GM19395 (cell line): Measurements from ENCODE around the gene ABHD17C.

ENCODE experiments used
- ATAC-seq: cut with Tn5 transposase; IDR thresholded peaks from one replicate; pipeline ENCODE4 v1.9.1; 2021; ENCODE audit warnings: mild to moderate bottlenecking, moderate library complexity; ENCODE audit not compliant: unreplicated experiment

The ABHD17C gene

GRCh38 chr15:80689294-80689693 lies 5.8 kb upstream of the ABHD17C start:
- no peak for ATAC-seq

- no peak for ATAC-seq
These were observed 5.4 kb upstream of the ABHD17C start for GRCh38 chr15:80689716-80690115.

GRCh38 chr15:80691575-80691974 lies 3.5 kb upstream of the ABHD17C start:
- no peak for ATAC-seq

GRCh38 chr15:80693682-80694610 lies 1.2 kb upstream of the ABHD17C start:
- no peak for ATAC-seq

GRCh38 chr15:80694611-80695098 lies 455 bp upstream of the ABHD17C start:
- ATAC-seq, result peak; percentile 35

GRCh38 chr15:80695911-80696661 lies 976 bp downstream of the ABHD17C start:
- ATAC-seq, result no peak

- no peak for ATAC-seq
These were observed 2.1 kb downstream of the ABHD17C start for GRCh38 chr15:80697075-80697685.

- ATAC-seq, result no peak
These were observed 3.6 kb downstream of the ABHD17C start for GRCh38 chr15:80698676-80699075.

GRCh38 chr15:80699981-80700380 lies 4.9 kb downstream of the ABHD17C start:
- no peak for ATAC-seq

GRCh38 chr15:80701676-80702311 lies 6.7 kb downstream of the ABHD17C start:
- ATAC-seq, result no peak

GRCh38 chr15:80703081-80703480 lies 8.0 kb downstream of the ABHD17C start:
- no peak for ATAC-seq

GRCh38 chr15:80703965-80704364 lies 8.9 kb downstream of the ABHD17C start:
- ATAC-seq, result no peak

- ATAC-seq, result no peak
These were observed 11.1 kb downstream of the ABHD17C start for GRCh38 chr15:80706161-80706560.

GRCh38 chr15:80709542-80709941 lies 14.4 kb downstream of the ABHD17C start:
- no peak for ATAC-seq

GRCh38 chr15:80710635-80711554 lies 15.8 kb downstream of the ABHD17C start:
- ATAC-seq, result no peak

- ATAC-seq, result no peak
These were observed 16.8 kb downstream of the ABHD17C start for GRCh38 chr15:80711886-80712285.

- ATAC-seq, result no peak
These were observed 17.8 kb downstream of the ABHD17C start for GRCh38 chr15:80712956-80713355.

- no peak for ATAC-seq
These were observed 26.4 kb downstream of the ABHD17C start for GRCh38 chr15:80721476-80721875.

- ATAC-seq, result no peak
These were observed 27.7 kb downstream of the ABHD17C start for GRCh38 chr15:80722811-80723210.

- no peak for ATAC-seq
These were observed 32.1 kb downstream of the ABHD17C start for GRCh38 chr15:80727196-80727595.
